Kidney epithelial cell (primary cell): ENCODE measurements around the gene IL22RA2. TPM values are rescaled to one million over a fixed set of nuclear protein-coding genes. Genes with fewer than 3 reads are reported as not detected.

Experiments used
- DNase-seq: peaks from one replicate; pipeline ENCODE4 v3.0.0-alpha.2; 2010; ENCODE audit warnings: low read depth
- H3K27me3 ChIP-seq: 2 replicates; pipeline ENCODE4 v1.6.0; 2011; ENCODE audit warnings: low read length; ENCODE audit not compliant: control insufficient read depth, insufficient read depth
- H3K36me3 ChIP-seq: 2 replicates; pipeline ENCODE4 v1.5.1; 2011; ENCODE audit warnings: low read length; ENCODE audit not compliant: control insufficient read depth, insufficient read depth
- H3K4me3 ChIP-seq: 2 replicates; pipeline ENCODE4 v1.5.1; 2011; ENCODE audit warnings: low read depth, mild to moderate bottlenecking, control low read depth, low read length
- CTCF ChIP-seq: IDR thresholded peaks from 2 replicates; pipeline ENCODE4 v1.5.1; 2011; ENCODE audit warnings: mild to moderate bottlenecking, moderate library complexity, low read length, control low read depth, inconsistent platforms; ENCODE audit not compliant: insufficient read depth, poor library complexity, severe bottlenecking
- total RNA-seq: library from RNA; depleted of rRNA; stranded (reverse); fragments of >200 nt; gene quantifications from 2 replicates; pipeline ENCODE4 v1.2.3, GENCODE V29; 2015

The IL22RA2 gene
- total RNA-seq, 1 donor from 2014 or later = not detected

- no peaks in the 10 kb centered on the region for H3K36me3 ChIP-seq
- no peak overlapping the region for H3K4me3 ChIP-seq
- TF ChIP-seq CTCF = no peak
- no peaks in the 10 kb centered on the region for H3K27me3 ChIP-seq
- DNase-seq = no peak
Measured at GRCh38 chr6:137193256-137194070, 20.0 kb upstream of the IL22RA2 start.

GRCh38 chr6:137192821-137193220 lies 19.4 kb upstream of the IL22RA2 start:
- no peak for DNase-seq
- H3K27me3 ChIP-seq = no peaks in the 10 kb centered on the region
- TF ChIP-seq CTCF = no peak

GRCh38 chr6:137191670-137192069 lies 18.2 kb upstream of the IL22RA2 start:
- no peaks in the 10 kb centered on the region for H3K36me3 ChIP-seq
- no peak for DNase-seq

More at GRCh38 chr6:137192821-137193220, 19.4 kb upstream of the IL22RA2 start:
- H3K4me3 ChIP-seq = no peak overlapping the region
- no peaks in the 10 kb centered on the region for H3K36me3 ChIP-seq

GRCh38 chr6:137191236-137191635 lies 17.8 kb upstream of the IL22RA2 start:
- Histone ChIP-seq H3K36me3 (no peaks in the 10 kb centered on the region), H3K27me3 (no peaks in the 10 kb centered on the region), H3K4me3 (no peak overlapping the region)
- no peak for DNase-seq
- TF ChIP-seq CTCF = no peak

More at GRCh38 chr6:137191670-137192069, 18.2 kb upstream of the IL22RA2 start:
- Histone ChIP-seq H3K4me3 (no peak overlapping the region), H3K27me3 (no peaks in the 10 kb centered on the region)
- no peak for TF ChIP-seq CTCF

GRCh38 chr6:137190583-137191094 lies 17.2 kb upstream of the IL22RA2 start:
- Histone ChIP-seq H3K4me3 (no peak overlapping the region), H3K27me3 (no peaks in the 10 kb centered on the region), H3K36me3 (no peaks in the 10 kb centered on the region)
- no peak for TF ChIP-seq CTCF
- DNase-seq = no peak
